Activated CD8-positive, alpha-beta memory T cell treated with anti-CD3 and anti-CD28 coated beads, Interleukin-2, amount 10 ng/mL, durations not matched to agents 7 days and 5 days (primary cell): ENCODE data around the gene NFIB. TPM values are rescaled to one million over a fixed set of nuclear protein-coding genes. Genes with fewer than 3 reads are reported as not detected.

Experiments used
- ATAC-seq: fragments of 150-1000 bp; cut with Tn5 transposase; one replicate; pipeline ENCODE4 v1.10.0; 2021; ENCODE audit warnings: moderate library complexity
- CTCF ChIA-PET: fragments of 350-600 bp; sonication (Branson Sonifier 250); formaldehyde crosslinking; loops from one replicate; lab custom pipeline; 2021; ENCODE audit warnings: antibody characterized with exemption; lab: Charles Lee
- DNase-seq: peaks from one replicate; pipeline ENCODE4 v3.0.0-alpha.2; 2020
- H3K27ac Mint-ChIP-seq: one replicate; pipeline ENCODE4 v1.8.0; 2021; ENCODE audit warnings: mild to moderate bottlenecking, mixed read lengths
- H3K27me3 Mint-ChIP-seq: one replicate; pipeline ENCODE4 v1.8.0; 2021; ENCODE audit warnings: mixed read lengths
- H3K36me3 Mint-ChIP-seq: one replicate; pipeline ENCODE4 v1.8.0; 2021; ENCODE audit warnings: mild to moderate bottlenecking, mixed read lengths
- H3K4me1 Mint-ChIP-seq: one replicate; pipeline ENCODE4 v1.8.0; 2021; ENCODE audit warnings: mixed read lengths
- H3K4me3 Mint-ChIP-seq: one replicate; pipeline ENCODE4 v1.8.0; 2021; ENCODE audit warnings: mild to moderate bottlenecking, moderate library complexity, mixed read lengths
- H3K9me3 Mint-ChIP-seq: one replicate; pipeline ENCODE4 v1.8.0; 2022; ENCODE audit warnings: low read depth, mixed read lengths
- total RNA-seq, 2 experiments: library from RNA; stranded (reverse); gene quantifications; one replicate each; pipeline ENCODE4 v1.2.3, GENCODE V29; 2021

Gene NFIB
- total RNA-seq, 2 experiments from 2014 or later = not detected

DNA sequence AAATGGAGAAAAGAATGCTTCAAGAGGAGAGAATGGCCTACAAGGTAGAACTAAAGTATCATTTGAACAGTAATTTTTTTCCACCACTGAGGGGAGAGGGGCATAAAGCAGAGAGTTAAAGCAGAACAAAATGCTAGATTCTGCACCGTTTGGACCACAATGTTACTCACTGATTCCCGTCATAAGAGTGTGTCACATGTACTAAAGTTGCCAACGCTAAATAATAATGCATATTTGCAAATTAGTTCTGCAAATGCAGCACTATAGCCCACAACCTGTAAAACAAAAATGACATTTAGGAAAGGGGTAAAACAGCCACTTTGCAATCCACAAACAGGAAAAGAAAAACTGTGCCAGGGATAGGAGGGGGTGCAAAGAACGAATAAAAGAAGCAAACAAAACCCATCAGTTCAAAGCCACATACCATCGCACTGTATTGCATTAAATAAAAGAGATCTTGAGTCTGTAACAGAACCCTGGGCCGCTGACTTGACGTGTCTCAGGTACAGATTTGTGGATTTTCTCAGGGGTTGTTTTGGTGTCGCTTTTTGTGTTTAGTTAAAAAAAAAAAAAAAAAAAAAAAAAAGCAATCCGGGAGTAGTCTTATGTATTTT, 7.7 kb upstream of the NFIB start:
- peak overlapping the region; percentile 83 for H3K27ac Mint-ChIP-seq
- DNase-seq = no peak
- H3K4me1 Mint-ChIP-seq = peaks cover 28% of the 10 kb centered on the region
- no peaks in the 10 kb centered on the region for H3K36me3 Mint-ChIP-seq
- CTCF ChIA-PET = no interaction called here
- ATAC-seq = no peak
- peaks cover 77% of the 10 kb centered on the region for H3K27me3 Mint-ChIP-seq
- H3K9me3 Mint-ChIP-seq = no peaks in the 10 kb centered on the region
- peak overlapping the region; percentile 87 for H3K4me3 Mint-ChIP-seq

DNA sequence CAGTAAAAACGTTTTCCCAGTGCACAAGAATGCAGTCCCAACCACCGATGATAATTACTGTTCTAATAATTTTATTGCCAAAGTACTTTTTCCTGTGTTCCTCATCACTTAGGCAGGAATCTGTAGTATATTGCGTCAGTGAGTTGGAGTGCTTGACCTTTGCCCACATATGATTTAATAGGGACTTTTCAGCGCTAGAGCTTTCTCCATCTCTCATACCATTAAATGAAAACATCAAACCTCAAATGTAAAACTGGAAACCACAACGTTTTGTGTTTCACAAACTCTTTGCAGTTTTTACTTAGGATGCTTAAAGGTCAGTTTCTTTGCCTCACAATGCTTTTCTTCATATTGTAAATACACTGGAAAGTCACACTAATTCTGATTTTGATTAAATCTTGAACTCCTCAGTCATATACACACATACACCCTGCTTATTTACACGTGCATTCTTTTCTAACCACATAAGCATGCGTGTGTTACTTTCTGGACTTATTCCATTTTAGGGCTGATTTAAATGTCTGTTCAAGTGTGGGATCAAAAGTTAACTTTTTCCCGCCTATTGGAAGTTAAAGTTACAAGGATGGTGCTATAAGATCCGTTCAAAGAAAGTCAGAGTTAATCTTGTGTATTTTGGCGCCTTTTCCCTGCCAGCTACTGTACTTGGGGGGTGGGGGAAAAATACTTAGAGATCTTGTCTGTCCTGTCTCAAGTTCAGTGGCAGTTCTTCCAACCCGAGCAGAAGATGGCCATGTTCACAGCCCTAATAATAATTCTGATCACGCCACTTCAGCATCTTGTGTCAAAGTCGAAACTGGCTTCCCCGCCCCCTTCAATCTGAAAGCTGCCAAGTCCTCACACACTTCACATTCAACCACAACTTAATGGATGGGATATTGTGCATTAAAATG, 6.6 kb upstream of the NFIB start:
- Mint-ChIP-seq H3K9me3 (no peaks in the 10 kb centered on the region), H3K27ac (no peak overlapping the region), H3K36me3 (no peaks in the 10 kb centered on the region), H3K27me3 (peaks cover 78% of the 10 kb centered on the region), H3K4me1 (peaks cover 29% of the 10 kb centered on the region), H3K4me3 (peak overlapping the region; percentile 37)
- no peak for DNase-seq
- no peak for ATAC-seq
- CTCF ChIA-PET = no interaction called here

DNA sequence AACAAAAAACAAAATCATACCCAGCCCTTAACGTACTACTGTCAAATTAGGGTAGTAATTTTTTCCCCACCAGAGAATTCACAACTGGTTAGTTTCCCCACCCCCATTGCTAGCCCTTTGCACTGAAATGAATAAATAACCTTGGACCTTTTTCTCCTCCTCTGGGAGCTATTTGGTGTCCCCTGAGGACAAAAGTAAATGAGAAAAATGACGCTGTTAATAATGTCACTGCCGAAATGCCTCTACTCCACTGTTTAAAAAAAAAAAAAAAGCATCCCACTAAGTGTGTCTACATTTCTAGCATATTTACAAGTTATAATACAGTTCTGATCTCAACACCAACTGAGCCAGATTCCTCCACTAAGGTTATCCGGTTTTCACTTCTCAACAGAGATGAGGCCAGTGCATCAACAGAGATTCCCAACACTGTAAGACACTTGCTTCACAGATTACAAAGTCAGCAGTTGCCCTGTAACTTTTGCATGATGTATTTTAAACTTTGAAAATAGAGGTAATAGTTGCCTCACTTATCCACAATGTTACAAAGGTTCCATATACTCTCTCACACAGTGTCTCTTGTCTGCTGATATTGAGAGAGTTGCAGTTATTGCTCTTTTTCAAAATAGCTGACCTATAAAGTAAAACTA, 5.1 kb upstream of the NFIB start:
- H3K27me3 Mint-ChIP-seq = peaks cover 77% of the 10 kb centered on the region
- H3K4me1 Mint-ChIP-seq = peaks cover 34% of the 10 kb centered on the region
- H3K9me3 Mint-ChIP-seq = no peaks in the 10 kb centered on the region
- DNase-seq (no peak), ATAC-seq (no peak)
- no peak overlapping the region for H3K4me3 Mint-ChIP-seq
- no peaks in the 10 kb centered on the region for H3K36me3 Mint-ChIP-seq
- no peak overlapping the region for H3K27ac Mint-ChIP-seq
- CTCF ChIA-PET = no interaction called here

DNA sequence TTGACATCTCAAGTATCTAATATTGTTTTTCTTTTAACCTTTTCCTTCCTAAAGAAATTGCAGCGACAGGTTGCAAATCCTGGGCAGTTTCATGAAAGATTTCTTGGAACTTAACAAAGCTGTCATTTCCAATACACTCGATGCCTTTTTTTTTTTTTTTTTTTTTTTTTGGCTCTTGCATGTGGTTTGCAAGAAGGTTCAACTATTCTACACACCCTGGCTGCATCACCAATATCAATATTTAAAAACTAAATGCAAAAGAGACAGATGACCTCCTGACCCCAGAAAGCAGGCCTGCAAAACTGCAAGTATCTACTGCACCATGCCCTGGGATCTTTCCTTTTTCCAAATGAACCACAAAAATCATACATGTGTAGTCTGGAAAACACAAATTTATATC, 4.4 kb upstream of the NFIB start:
- CTCF ChIA-PET = no interaction called here
- H3K4me3 Mint-ChIP-seq = no peak overlapping the region

DNA sequence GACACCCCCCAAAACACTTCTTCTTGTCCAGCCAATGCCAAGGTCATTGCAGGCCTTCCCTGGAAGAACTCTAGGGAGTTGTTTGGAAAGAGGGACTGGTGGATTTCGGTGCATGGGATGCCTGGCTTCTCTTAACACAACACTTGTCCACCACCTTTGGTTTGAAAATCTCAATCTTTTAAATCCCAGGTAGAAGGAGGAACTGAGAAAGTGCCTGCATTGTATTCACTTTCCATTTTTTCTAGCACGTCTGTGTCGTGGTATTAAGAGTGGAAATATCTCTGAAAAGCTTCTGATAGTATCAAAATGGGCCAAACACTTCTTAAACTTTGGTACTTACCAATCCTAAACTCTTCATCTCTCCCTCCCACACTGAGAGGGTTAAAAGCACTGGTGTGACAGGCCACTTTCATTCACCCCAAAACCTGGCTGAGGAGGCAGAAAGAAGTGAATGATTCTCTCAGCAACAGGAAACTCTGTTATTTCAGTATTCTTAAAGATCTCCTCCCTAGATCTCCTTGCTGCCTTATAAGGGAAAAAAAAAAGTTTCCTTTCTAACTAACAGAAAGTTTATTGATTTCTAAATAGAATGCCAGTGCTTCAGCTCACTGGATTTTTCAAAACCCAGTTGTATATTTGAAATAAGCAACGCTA, 3.9 kb upstream of the NFIB start:
- no peak overlapping the region for H3K4me3 Mint-ChIP-seq
- H3K36me3 Mint-ChIP-seq = peaks cover 3% of the 10 kb centered on the region
- CTCF ChIA-PET = no interaction called here
- peaks cover 73% of the 10 kb centered on the region for H3K27me3 Mint-ChIP-seq
- no peak overlapping the region for H3K27ac Mint-ChIP-seq
- H3K4me1 Mint-ChIP-seq = peaks cover 35% of the 10 kb centered on the region
- DNase-seq (no peak), ATAC-seq (no peak)
- H3K9me3 Mint-ChIP-seq = no peaks in the 10 kb centered on the region

More for the DNA sequence above, 4.4 kb upstream of the NFIB start:
- H3K4me1 Mint-ChIP-seq = peaks cover 37% of the 10 kb centered on the region
- H3K27me3 Mint-ChIP-seq = peaks cover 74% of the 10 kb centered on the region
- H3K9me3 Mint-ChIP-seq = no peaks in the 10 kb centered on the region
- ATAC-seq (no peak), DNase-seq (no peak)
- no peak overlapping the region for H3K27ac Mint-ChIP-seq
- peaks cover 1% of the 10 kb centered on the region for H3K36me3 Mint-ChIP-seq

DNA sequence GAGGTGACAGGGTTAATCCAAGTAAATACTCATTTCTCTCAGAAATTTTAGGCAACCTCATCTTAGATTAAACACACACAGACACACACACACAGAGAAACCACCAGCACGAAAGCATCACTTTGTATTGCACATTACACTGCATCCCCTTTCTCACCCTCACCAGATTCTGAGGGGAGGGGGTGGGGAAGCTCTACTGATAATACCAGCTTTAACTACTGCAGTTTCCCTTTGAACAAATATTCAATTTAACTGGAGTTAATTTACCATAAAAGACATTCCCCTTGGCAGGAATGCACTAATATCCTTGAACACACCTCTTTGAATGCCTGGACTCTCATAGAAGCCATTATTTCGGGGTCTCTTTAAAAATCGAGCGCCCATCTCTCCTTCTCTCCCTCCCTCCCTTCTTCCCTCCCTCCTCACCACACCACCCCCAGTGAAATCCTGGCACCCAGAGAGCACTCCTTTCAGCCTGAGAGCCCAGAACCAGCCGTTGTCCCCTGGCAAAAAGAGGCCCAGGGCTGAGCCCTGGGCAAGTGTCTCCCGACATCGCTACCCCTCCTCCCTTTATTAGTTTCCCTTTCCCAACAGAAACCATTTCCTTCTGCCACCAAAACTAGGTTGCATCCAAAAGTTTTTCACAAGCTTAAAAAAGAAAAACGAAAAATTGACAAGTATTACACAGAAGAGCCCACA, 2.8 kb upstream of the NFIB start:
- peaks cover 3% of the 10 kb centered on the region for H3K36me3 Mint-ChIP-seq
- CTCF ChIA-PET = no interaction called here
- no peak for ATAC-seq
- no peak overlapping the region for H3K27ac Mint-ChIP-seq
- peaks cover 34% of the 10 kb centered on the region for H3K4me1 Mint-ChIP-seq
- no peaks in the 10 kb centered on the region for H3K9me3 Mint-ChIP-seq
- H3K4me3 Mint-ChIP-seq = peak overlapping the region; percentile 15
- H3K27me3 Mint-ChIP-seq = peaks cover 79% of the 10 kb centered on the region
- no peak for DNase-seq

DNA sequence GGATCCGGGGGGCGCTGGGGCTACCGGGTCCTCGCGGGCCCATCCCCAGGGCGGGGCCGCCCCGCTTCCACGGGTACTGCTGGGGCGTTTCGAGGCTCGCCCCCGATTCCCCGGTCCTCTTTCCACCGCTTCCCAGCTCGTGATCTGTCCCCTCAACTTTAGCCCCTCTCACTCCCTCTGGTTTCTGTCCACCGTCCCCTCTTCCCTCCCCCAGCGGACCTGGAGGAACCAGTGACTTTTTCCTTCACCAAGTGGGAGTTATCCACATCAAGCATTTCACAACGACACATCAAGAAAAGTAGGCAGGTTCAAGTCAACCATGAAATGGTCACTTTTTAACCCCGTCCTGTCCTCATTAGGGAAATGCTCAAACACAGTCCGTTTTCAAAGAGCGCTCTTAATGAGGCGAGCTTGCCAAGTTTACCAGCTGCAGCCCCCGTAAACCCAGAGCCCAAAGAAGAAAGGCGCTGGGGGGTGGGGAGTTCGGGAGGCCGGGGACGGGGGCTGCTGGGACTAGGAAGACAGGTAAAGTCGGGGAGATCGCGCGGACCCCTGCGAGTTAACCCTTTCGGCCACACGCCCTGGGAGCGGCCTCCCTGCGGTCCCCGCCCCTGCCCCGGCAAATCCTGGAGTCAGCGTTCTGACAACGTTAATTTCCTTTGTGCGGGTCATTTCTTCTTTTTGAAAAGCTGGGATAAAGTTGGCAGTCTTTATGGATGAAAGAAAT, 2.1 kb upstream of the NFIB start:
- Mint-ChIP-seq H3K27me3 (peaks cover 76% of the 10 kb centered on the region), H3K27ac (no peak overlapping the region), H3K4me3 (peak overlapping the region; percentile 62), H3K9me3 (no peaks in the 10 kb centered on the region), H3K4me1 (peaks cover 27% of the 10 kb centered on the region), H3K36me3 (peaks cover 3% of the 10 kb centered on the region)
- ATAC-seq (no peak), DNase-seq (no peak)
- CTCF ChIA-PET = no interaction called here

DNA sequence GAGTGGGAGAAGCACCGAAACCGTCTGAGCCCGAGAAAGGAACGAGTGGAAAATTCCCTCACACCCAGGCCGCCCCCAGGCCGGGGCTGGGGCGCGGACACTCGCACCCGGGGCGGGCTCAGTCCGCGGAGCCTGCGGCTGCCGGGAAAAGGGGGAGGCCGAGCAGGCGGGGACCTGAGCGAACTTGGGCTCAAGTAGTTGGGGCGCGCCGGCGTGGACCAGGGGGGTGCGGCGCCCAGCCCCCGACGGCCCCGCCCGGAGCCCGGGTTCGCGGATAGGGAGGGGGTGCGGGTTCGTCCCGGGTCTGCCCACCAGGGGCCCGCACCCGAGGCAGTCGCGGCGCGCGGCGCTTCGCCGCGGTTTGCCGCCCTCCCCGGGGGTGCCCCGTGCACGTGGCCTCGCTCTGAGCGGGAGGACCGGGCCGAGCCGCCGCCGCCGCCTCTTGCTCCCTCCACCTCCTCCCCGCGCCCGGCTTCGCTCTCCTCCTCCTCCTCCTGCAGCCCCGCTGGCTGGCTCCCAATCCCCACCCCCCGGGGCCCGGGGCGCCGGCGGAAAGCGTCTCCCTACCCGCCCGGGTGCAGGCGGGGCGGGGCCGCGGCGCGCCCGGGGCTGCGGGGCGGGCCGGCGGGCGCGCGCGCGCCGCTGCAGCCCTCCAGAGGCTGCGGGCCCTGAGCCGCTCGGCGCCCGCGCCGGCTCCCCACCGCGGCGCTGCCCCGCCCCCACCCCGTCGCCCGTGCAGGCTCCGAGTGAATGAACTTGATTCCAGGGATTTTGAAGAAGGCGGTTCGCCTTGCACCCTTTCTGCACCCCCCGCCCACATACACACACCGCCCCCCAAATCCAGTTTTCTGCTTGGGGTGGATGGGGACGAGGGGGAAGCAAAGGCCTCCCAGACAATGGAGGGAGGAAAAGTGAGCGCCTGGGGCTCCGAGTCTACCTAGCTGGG, 1.3 kb upstream of the NFIB start:
- peaks cover 19% of the 10 kb centered on the region for H3K4me1 Mint-ChIP-seq
- DNase-seq = no peak
- peak; percentile 70 for ATAC-seq
- no peaks in the 10 kb centered on the region for H3K9me3 Mint-ChIP-seq
- H3K4me3 Mint-ChIP-seq = peak overlapping the region; percentile 62
- peaks cover 73% of the 10 kb centered on the region for H3K27me3 Mint-ChIP-seq
- no peak overlapping the region for H3K27ac Mint-ChIP-seq
- CTCF ChIA-PET = no interaction called here
- peaks cover 3% of the 10 kb centered on the region for H3K36me3 Mint-ChIP-seq

DNA sequence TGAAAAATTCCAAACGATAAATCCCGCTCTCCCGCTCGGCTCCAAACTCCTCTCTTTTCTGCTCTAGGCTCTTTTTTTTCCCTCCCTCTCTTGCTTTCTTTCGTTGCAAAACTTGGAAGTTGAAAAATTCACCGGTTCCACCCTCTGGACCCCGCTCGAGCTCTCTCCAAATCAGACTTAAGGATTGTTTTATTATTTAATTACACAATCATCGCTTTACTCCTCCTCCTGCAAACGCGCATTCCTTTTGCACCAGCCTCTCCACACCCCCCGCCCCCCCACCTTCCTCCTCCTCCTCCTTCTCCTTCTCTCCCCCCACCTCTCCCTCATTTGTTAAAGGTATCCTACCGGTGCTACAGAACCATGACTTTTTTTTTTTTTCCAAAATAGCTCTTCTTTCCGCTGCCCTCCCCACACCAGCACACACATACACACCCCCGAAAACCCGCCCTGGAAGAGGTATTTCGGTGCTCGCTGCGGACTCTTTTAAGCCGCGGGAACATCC, 535 bp upstream of the NFIB start:
- ATAC-seq = peak; percentile 25
- H3K27ac Mint-ChIP-seq = no peak overlapping the region
- H3K9me3 Mint-ChIP-seq = no peaks in the 10 kb centered on the region
- peak overlapping the region; percentile 59 for H3K4me3 Mint-ChIP-seq
- DNase-seq = no peak
- H3K36me3 Mint-ChIP-seq = peaks cover 3% of the 10 kb centered on the region
- H3K27me3 Mint-ChIP-seq = peaks cover 72% of the 10 kb centered on the region
- peaks cover 19% of the 10 kb centered on the region for H3K4me1 Mint-ChIP-seq
- CTCF ChIA-PET = no interaction called here

DNA sequence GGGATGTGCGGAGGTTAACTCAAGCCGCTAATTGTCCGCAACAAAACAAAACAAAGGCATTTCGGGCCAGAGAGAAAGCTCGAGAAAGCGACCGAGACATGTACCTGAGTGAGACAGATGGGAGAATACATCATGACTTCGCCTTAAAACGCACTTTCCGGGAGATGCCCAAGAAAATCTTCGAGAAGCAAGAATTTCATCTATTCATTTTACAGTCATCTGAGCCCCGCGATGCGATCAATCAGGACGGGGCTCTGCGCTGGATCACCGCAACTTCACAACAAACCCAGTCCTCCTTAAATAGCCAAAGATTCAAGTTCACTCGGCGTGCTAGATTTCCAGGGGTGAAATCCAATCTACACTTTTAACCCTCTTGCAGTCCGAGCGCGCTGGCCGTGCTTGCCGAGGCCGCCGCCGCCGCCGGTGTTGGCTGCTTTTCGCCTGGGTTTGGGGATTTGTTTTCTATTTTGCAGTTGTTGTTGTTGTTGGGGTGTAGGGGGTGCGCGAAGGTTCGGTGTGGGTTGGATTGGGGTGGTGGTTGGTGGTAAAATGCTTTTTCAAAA, 482 bp downstream of the NFIB start:
- no peaks in the 10 kb centered on the region for H3K9me3 Mint-ChIP-seq
- peaks cover 72% of the 10 kb centered on the region for H3K27me3 Mint-ChIP-seq
- H3K27ac Mint-ChIP-seq = peak overlapping the region; percentile 52
- CTCF ChIA-PET = no interaction called here
- H3K4me3 Mint-ChIP-seq = peak overlapping the region; percentile 60
- no peak for ATAC-seq
- no peak for DNase-seq
- H3K4me1 Mint-ChIP-seq = peaks cover 19% of the 10 kb centered on the region
- H3K36me3 Mint-ChIP-seq = peaks cover 3% of the 10 kb centered on the region

DNA sequence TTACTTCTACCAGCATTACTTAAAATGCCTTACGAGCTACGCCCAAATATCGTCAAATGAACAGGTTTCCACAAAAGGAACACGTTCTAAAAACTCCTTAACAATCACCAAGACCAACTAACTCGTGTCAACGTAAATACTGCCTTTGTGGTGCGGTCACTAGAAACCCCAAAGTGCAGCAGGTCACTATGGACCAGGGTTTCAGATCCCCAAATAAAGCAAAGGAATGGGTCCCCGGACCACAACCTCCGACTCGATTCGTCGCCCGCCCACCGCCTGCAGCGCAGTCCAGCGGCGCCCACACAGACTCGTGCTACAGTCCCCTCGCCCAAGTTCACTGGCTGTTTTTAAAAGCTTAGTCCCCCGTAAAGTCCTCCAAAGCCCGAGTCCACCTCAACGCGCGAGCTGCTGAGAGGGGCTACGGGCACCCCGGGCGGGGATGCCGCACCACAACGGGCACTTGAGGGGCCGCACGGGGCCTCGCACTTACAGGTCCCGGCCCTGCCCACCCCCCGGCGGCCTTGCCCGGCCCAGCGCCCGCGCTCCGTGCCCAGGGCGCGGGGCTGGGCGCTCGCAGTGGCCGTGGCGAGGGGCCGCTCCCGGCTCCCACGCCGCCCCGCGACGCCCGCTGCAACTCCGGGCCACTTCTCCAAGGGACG, 1.1 kb downstream of the NFIB start:
- Mint-ChIP-seq H3K9me3 (no peaks in the 10 kb centered on the region), H3K27me3 (peaks cover 72% of the 10 kb centered on the region), H3K27ac (peak overlapping the region; percentile 52), H3K4me3 (peak overlapping the region; percentile 60), H3K36me3 (peaks cover 3% of the 10 kb centered on the region), H3K4me1 (peaks cover 19% of the 10 kb centered on the region)
- CTCF ChIA-PET = no interaction called here
- ATAC-seq = no peak
- DNase-seq = no peak
